NCI-H1436 treated with DMSO at 0.1 percent for 48 hours (cell line): ENCODE measurements around the gene CAMTA1.

ENCODE experiments used
- DNase-seq: peaks from one replicate; lab custom pipeline; 2025; lab: John Stamatoyannopoulos, UW

CAMTA1 gene

DNA sequence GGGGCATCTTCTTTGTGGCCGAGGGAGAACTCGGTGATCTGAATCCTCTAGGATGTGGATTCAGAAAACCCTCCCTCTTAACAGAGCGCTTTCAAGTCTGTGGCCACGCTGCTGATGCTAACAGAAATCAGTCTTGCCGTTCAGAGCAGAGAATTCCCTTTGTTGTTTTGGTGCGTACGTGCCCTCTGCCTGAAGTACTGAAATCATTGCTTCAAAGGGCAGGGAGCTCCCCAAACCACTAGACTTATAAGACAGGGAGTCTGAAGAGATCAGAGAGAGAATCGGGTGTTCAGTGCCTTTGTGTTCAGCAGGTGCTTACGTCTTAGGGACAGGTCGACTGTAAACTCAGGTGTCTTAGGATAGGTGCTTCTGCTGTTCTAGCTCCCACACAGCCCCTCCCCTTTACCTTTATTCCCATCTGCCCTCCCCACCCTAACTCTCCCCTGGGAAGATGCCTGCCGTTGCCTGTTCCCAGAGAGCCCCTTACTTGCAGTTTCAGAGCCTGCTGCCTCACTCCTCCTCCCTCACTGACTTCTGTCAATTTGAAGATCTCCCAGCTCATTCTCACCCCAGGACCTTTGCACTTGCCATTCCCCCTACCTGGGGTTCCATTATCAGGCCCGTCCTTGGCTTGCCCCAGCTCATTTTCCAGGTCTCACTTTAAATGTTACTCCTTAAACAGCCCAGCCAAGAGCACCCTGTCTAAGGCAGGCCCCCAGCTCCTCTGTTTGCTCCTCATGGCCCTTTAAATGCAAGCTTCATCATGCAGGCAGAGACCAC is 143.0 kb downstream of the CAMTA1 start:
- no peak for DNase-seq

DNA sequence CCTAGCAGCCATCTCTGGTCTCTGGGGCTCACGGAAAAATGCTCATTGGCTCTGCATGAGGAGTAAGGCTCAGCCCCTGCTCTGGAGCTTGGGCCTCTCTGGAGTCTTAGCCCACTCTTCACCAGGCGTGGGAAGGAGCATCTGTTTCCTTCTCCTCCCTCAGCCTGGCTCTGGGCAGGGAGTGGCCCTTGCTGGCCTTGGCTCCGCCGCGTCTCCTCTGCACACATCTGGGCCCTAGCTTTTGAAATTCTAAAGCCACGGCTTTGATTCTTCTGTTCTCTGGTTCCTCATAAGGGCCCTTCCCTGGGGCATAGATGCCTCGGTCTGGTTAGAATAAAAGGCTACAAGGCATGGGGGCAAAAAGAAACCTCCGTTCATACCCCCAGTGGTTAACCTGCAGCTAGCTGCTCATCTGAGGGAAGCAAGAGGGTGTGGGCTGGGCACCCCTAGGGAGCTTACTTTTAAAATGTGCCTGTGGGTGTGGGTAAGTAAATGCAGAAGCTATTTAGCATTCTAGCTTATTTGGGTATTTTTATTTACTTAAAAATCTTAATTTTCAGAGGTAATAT is 145.6 kb downstream of the CAMTA1 start:
- no peak for DNase-seq

DNA sequence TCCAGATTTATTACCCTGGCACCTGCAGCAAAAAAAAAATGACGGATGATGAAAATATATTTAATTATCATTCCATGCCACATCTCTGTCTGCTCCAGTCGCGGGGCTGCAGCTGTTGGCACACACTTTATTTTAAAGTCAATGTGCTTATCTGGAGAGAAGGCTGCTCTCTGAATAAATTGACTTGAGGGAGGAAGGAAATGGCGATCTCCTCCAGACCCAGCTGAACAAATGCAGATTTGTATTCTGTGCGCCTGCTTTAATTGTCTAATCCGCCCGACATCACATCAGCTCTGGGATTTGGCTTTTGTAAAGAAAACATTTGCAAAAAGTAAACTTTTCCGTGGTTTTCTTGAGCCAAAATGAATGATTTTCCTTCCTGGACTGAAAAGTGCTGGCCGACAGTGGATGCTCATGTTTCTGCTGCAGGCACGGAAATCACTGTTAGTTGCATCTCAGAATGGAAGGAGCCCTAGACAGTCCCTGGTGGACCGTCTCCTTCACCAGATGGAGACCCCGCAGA is 150.2 kb downstream of the CAMTA1 start:
- DNase-seq = no peak

DNA sequence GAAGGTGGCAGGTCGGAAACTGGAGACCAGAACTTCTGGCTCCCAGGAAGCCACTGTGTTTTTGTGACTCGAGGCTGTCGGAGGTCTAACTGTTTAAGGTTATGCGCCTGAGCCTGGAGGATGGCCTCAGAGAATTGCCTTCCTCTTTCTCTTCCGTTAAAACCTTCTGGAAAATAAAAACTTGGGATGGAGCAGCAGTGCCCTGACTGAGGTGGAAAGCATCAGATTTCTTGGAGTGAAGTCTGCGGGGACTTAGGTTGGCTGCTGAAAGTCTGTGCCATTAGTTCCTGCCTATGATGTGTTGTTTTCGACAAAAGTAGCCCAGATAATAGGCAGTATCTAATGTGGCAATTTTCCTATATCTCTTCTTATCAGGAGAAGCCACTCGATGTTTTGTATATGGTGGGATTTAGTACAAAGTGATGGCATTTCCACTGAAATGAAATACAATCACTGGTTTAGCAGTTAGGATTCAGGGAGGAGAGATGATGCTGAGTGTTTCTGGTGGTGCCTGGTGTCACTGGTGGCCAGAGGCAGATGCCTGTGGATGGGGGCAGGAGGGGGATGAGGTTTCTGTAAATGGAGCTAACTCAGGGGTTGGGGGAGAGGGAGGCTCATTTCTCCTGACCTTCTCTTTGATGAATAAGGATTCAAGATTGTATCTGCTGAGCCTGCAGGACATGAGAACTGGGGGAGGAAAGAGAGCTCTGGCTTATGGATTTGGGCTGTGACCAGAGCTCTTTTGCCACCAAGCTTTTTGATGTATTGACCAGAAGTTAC is 150.8 kb downstream of the CAMTA1 start:
- no peak for DNase-seq

DNA sequence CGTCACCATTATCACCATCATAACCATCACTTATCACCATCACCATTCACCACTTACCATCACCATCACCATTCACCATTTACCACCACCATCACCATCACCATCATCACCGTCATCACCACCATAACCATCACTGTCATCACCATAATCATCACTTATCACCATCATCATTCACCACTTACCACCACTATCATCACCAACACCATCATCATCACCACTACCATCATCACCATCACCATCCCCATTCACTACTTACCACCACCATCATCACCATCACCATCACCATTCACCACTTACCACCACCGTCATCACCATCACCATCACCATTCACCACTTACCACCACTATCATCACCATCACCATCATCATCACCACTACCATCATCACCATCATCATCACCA is 151.8 kb downstream of the CAMTA1 start:
- DNase-seq = no peak

DNA sequence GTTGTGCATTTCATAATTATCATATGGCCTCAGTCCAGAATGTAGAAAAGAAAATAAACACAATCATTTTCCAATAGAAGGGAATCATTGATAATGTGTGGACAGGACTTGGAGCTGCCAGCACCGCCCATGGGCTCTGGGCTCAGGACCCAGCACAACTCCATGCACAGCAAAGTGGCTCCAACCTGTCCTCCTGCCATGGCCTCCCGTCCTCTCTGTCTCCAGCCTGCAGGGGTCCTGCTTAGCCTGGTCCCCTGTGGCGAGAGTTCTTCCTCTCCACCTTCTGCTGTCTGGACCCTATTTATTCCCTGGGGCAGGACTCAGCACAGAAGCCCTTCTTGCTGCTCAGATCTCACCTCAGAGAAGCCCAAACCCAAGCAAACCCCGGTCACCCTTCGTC is 154.1 kb downstream of the CAMTA1 start:
- no peak for DNase-seq

DNA sequence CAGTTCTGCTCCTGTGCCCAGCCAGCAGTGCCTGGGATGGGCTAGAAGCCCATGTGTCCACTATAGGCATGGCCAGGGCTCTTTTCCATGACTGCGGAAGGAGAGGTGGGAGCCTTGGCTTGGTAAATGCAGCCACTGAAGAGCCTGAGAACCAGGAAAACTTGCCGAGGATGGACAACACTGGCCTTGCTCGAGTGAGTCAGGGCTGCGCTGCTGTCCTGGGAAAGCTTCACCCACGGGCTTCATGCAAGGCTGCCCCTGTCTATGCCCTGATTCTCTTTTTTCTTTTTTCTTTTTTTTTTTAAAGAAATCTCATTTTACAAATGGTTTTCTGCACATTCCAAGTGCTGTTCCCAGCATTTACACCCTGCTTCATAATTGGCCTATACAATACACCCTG is 156.5 kb downstream of the CAMTA1 start:
- DNase-seq = no peak

DNA sequence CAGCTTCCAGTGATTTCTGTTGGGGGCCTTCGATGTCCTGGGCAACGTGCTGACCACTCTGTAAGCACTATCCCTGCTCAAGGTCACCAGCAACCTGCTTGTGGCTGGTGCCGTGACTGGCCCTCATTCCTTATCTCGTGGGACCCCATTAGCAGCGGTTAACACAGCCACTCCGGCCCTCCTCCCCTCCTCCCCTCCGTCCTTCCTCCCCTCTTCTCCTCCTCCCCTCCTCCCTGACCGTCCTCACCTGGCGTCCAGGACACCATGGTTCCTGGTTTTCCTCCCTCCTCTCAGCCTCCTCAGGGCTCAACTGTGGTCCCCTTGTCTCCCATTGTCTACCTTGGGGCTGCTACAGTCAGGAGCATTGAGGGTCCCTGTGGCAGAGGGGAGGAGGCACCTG is 157.7 kb downstream of the CAMTA1 start:
- DNase-seq = no peak

DNA sequence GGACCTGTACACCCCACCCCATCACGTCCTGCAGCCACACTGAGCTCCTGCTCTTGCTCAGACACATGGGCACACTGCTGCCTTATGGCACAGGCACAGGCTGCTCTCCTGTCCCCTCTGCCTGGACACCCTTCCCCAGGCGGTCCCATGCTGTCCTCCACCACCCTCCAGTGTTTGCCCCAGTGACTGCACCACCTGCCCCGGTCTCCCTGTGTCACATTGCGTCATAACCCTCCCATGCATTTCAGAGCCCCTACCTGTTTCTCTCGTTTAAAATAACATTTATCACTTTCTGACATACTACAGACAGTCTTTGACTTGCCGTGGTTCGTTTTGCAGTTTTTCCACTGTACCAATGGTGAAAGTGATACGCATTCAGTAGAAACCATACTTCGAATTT is 159.2 kb downstream of the CAMTA1 start:
- DNase-seq = no peak

DNA sequence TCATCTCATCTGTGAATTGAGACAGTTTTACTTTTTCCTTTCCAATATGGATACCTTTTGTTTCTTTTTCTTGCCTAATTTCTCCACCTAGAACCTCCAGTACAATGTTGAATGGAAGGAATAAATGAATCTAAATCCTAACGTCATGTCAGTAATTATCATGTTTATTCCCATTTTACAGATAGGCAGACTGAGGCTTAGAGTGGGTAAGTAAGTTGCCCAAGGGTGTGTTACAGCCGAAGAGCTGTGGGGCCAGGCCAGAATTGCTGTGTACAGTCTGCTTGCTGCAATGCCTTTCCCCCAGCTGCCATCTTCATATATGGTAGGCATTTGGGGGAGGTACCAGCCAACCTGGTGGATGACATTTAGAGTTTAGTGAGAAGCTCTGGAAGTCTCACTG is 162.7 kb downstream of the CAMTA1 start:
- no peak for DNase-seq

DNA sequence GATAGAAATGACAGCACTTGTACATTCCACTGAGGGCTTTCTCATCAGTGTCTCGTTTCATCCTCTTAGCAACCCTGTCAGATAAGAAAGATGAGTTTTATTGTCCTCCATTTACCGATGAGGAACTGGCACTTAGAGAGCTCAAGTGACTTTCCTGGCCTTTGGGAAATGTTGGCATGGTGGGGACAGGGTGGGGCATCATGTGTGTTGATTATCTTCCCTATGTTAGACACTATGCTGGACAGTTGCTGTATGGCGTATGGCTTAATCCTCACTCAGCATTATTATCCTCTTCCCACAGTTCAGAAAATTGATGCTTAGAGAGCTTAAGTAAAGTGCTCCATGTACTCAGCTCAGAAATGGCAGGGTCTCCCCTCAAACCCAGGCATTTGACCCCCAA is 163.2 kb downstream of the CAMTA1 start:
- DNase-seq = no peak

DNA sequence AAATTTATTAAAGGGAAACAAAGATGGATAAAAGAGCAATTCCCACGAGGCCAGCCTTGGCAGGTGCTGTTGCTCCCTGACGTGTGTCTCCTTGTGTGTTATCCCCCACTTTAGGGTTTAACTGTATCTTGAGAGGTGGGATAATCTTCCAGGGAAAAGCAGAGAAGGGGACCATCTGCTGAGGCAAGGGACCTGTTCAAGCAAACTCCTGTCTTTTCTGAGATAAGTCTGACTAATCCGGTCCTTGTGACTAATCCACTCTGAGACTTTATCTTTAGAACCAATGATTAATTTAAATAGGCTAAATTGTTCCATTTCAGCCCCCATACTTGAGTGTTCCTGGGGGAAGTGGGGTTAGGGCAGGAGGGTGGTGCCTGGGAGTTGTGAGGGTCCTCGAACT is 163.6 kb downstream of the CAMTA1 start:
- no peak for DNase-seq

DNA sequence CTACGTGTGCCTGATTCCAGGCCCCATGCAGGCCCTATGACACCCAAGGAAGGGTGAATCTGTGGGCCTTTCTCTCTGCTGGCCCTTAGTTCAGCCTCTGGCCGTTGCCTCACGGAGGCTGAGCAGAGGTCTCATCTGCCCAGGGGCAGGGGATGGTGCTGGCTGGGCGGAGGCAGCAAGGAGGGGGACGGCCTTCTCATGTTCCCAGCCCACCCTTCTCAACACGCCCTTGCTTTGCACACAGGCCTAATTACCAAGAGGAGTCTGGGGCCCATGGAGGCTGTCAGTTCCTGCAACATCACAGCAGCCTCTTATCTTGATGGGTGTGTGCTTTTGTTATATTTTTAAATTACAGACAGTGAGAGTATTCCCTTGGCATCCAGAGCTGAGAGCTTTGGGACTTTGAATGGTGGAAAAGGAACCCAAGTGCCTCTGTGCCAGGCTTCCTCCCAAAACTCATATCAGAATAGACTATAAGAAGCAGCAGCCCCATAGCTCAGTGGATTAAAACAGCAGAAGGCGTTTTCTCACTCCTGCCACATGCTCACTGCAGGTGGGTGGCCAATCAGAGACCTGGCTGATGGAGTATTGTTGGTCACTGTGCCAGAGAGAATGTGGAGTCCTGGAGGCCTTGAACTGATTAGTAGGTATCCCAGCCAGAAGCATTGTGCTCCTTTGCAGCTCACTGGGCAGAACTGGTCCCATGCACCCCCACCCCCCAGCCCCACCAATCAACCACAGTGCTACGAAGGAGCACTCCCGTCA is 164.9 kb downstream of the CAMTA1 start:
- no peak for DNase-seq

DNA sequence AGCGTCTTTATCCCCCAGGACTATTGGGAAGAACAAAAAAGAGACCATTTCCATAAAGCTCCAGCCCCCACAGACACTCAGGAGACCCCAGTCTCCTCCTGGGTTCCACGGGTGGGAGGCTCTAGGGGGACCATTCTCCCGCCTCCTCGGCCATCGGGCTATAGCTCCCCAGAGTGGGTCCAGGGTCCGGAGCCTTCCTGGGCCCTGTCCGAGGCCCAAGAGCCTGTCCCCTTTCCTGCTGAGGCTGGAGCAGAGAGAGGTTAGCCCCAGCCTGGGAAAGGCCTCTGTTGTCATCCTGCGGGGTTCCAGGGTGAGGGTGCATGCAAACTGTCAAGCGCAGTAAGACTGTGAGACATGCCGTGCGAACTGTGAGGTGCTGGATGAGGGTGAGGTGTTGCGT is 166.3 kb downstream of the CAMTA1 start:
- DNase-seq = no peak

DNA sequence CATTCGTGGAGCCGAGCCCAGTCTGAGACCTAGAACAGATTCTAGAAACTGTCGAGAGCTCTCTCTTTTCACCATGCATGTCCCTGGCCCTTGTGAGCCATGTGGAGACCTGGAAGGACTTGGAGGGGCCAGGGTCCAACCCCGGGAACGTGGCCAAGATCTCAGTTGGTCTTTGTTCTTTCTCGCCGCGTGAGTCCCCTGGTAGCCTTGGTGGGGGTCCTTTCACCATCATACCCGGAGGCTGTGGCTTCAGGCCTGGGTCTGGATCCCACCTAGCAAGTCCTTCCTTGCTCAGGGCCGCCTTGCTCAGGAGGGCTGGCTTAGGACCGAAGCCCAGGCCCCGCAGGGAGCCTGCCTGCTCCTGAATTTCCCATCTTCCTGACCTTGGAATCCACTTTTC is 168.0 kb downstream of the CAMTA1 start:
- no peak for DNase-seq

DNA sequence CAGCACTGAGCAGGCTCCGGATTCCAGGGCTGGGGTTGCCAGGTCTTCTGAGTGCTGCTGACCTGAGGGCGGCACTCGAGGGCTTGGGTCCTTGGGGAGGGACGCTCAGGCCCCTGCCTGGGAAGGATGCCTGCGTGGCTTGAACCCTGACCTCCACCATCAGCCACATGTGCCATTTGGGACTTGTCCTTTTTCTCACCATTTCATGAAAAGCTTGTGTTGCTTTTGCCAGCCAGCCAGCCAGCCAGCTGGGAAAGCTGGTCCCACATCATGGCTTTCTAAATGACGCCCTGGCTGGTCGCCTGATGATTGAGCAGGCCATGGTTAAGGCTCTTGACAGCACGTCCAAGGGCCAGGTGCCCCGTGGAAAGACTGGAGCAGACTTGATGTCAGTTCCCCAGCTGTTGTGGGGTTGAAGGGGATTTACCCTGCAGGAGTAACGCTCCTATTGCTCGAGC is 168.7 kb downstream of the CAMTA1 start:
- no peak for DNase-seq

DNA sequence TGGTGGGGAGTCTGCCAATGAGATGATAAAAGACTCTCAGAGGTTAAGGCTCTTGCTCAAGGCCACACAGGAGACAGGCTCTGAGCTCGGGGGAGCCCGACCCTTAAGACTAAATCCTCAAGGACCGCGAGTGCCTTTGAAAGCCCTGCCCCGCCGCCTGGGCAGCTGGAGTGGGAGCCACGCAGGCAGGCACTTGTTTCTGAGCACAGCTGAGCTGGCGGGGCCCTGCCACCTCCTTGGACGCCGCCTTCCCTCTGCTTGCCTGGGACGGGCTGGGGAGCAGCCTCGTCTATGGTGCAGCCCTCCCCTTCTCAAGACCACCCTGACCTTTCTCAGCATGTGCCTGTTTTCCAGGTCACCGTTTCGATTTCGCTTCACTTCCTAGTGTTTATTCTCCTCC is 169.3 kb downstream of the CAMTA1 start:
- no peak for DNase-seq

DNA sequence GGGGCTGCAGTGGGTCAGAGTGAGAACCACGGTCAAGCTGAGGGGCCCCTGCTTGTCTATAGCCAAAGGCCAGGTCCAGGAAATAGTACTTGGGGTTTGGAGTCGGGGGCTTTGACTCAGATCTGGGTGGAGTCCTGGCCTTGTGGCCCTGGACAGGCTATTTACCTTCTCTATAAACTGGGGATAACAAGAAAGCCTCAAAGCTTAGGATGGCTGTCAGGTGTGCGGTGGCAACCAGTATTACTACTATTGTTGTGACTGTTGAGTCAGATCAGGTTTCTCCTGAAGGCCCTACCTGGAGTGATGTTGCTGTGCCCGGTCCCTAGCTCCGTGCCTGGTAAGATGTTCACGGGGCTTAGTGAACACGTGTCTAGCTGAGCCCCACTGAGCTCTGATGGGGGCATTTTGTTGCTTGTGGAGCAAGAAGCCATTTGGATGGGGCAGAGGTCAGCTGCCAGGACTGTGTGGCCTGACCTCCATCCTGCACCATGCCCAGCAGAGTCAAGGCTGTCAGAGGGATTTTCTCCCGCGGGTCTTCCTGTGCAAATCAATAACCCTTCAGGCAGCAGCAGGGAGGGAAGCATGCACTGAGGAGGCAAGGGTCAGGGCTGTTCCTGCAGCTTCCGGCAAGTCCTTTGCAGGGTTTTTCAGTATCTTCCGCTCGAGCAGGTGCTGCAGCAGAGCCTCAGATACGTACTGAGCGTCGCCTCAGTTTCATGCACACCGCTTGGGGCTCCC is 170.3 kb downstream of the CAMTA1 start:
- DNase-seq = no peak

DNA sequence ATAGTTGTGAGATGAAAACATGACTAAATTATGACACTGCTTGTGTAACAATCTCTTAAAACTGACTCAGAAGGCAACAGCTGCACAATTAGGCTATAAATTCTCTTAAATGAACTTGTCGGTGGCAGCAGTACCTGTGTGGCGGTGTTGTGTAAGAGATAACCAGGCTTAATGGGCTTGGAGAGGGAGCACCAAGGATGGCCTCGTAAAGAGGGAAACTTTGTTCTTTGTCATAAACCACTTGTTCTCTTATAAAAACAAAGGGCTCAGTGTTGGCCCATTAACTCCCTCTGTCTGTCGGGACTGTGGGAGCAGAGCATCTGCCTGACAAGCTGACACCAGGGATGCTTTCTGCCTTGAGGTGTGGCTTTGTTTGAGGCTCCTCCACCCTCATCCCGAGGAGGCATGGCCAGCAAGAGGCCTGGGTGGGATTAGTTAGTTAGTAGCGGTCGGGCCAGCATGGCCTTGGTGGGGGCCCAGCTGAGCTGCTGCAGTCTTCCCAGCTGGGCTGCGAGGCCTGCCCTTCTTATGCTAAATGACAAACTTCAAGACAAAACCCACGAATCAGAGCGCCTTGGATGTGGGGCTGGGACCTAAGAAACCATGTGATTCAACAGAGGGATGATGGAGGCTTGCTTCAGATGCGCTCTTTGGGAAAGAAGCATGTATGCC is 171.4 kb downstream of the CAMTA1 start:
- peak; percentile 59 for DNase-seq

DNA sequence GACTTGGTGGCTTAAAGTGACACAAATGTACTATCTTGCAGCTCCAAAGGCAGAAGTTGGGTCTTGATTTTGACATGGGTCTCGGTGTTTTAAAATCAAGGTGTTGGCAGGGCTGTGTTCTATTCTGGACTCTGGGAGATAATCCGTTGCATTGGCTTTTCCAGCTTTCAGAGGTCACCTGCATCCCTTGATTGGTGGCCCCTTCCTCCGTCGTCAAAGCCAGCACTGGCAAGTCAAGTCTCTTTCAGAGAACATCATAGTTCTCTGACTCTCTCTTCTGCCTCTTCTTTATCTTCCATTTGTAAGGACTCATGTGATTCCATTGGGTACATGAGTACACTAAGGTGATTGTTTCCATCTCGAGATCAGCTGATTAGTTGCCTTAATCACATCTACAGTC is 172.1 kb downstream of the CAMTA1 start:
- no peak for DNase-seq
